Endothelial cell of umbilical vein (primary cell): ENCODE data around the gene TICAM2. TPM values are rescaled to one million over a fixed set of nuclear protein-coding genes. Genes with fewer than 3 reads are reported as not detected.

ENCODE experiments used
- BruUV-seq: library from RNA; stranded (reverse); fragments of 400-500 nt; replicated peaks from 2 replicates; lab custom pipeline; 2021; lab: Mats Ljungman, UMichigan
- CTCF ChIA-PET: fragments of 300-600, 350-600 bp; sonication (Branson Sonifier 250); formaldehyde crosslinking; loops from one replicate; lab custom pipeline; 2021; ENCODE audit warnings: antibody characterized with exemption, inconsistent platforms; lab: Charles Lee
- POLR2A ChIA-PET: fragments of 300-600, 350-600 bp; sonication (Branson Sonifier 250); formaldehyde crosslinking; loops from one replicate; lab custom pipeline; 2021; ENCODE audit warnings: antibody characterized with exemption, inconsistent platforms; lab: Charles Lee
- DNase-seq: peaks from one replicate; pipeline ENCODE4 v3.0.0-alpha.2; 2011; ENCODE audit warnings: low read depth, low spot score
- FAIRE-seq: peaks from 2 replicates; lab custom pipeline; 2011; peaks lifted over from hg19 to GRCh38; lab: Jason Lieb, UNC
- H2AFZ ChIP-seq: 2 replicates; pipeline ENCODE4 v1.6.0; 2012; ENCODE audit warnings: low read depth, low read length, control low read depth, inconsistent platforms
- H3K27ac ChIP-seq: 2 replicates; pipeline ENCODE4 v1.5.1; 2011; ENCODE audit warnings: low read depth, mild to moderate bottlenecking, control low read depth, low read length, moderate library complexity; ENCODE audit not compliant: insufficient read depth
- H3K27me3 ChIP-seq, 2 experiments: 2 replicates each; pipeline versions ENCODE4 v1.6.0 to v1.6.1; 2011; ENCODE audit warnings: low read length in 2 of 2, mixed read lengths in 1 of 2; ENCODE audit not compliant: control insufficient read depth in 2 of 2, insufficient read depth in 2 of 2
- H3K36me3 ChIP-seq, 2 experiments: 2 replicates in 1 of 2; 3 replicates in 1 of 2; pipeline ENCODE4 v1.5.1; 2011; ENCODE audit warnings: low read length in 2 of 2, mild to moderate bottlenecking in 1 of 2, moderate library complexity in 1 of 2; ENCODE audit not compliant: control insufficient read depth in 2 of 2, insufficient read depth in 2 of 2; ENCODE audit errors: extremely low read depth in 1 of 2
- H3K4me1 ChIP-seq: 3 replicates; pipeline ENCODE4 v1.5.1; 2011; ENCODE audit warnings: mild to moderate bottlenecking, low read length; ENCODE audit not compliant: control insufficient read depth, insufficient read depth; ENCODE audit errors: extremely low read depth
- H3K4me2 ChIP-seq: 2 replicates; pipeline ENCODE4 v1.6.1; 2011; ENCODE audit warnings: low read length, control low read depth, mixed read lengths; ENCODE audit not compliant: insufficient read depth
- H3K4me3 ChIP-seq, 3 experiments: fragments of 200-600 bp in 1 of 3; sonication (generic), shearing (Covaris generic) in 1 of 3; replicated peaks in 1 of 3; 2 replicates each; pipeline ENCODE4 v1.5.1; 2011 to 2016; ENCODE audit warnings: control low read depth in 3 of 3, low read length in 3 of 3, mild to moderate bottlenecking in 2 of 3, inconsistent platforms in 1 of 3, low read depth in 1 of 3, moderate library complexity in 1 of 3; ENCODE audit not compliant: insufficient read depth in 1 of 3
- H3K79me2 ChIP-seq: 2 replicates; pipeline ENCODE4 v1.6.0; 2012; ENCODE audit warnings: low read length, inconsistent platforms; ENCODE audit not compliant: control insufficient read depth, insufficient read depth
- H3K9ac ChIP-seq: replicated peaks from 2 replicates; pipeline ENCODE3; 2011; ENCODE audit warnings: low read length, control low read depth; ENCODE audit not compliant: insufficient read depth; ENCODE audit errors: extremely low read depth
- H3K9me1 ChIP-seq: replicated peaks from 3 replicates; pipeline ENCODE4 v1.6.0; 2011; ENCODE audit warnings: mild to moderate bottlenecking, low read length; ENCODE audit not compliant: control insufficient read depth, insufficient read depth; ENCODE audit errors: extremely low read depth
- H3K9me3 ChIP-seq: replicated peaks from 2 replicates; pipeline ENCODE4 v1.5.1; 2012; ENCODE audit warnings: low read length, inconsistent platforms; ENCODE audit not compliant: control insufficient read depth, insufficient read depth
- H4K20me1 ChIP-seq: replicated peaks from 2 replicates; pipeline ENCODE3; 2011; ENCODE audit warnings: mild to moderate bottlenecking, low read length; ENCODE audit not compliant: control insufficient read depth, insufficient read depth; ENCODE audit errors: extremely low read depth
- EZH2 ChIP-seq: IDR thresholded peaks from 2 replicates; pipeline ENCODE4 v1.6.1; 2012; ENCODE audit warnings: borderline replicate concordance, low read depth, mild to moderate bottlenecking, moderate library complexity, low read length, inconsistent platforms; ENCODE audit not compliant: severe bottlenecking
- FOS ChIP-seq: IDR thresholded peaks from 2 replicates; pipeline ENCODE4 v1.6.1; 2011; ENCODE audit warnings: mild to moderate bottlenecking, low read length, moderate library complexity, borderline replicate concordance; ENCODE audit not compliant: insufficient read depth
- GATA2 ChIP-seq: IDR thresholded peaks from 2 replicates; pipeline ENCODE4 v1.7.0; 2011; ENCODE audit warnings: low read depth, mild to moderate bottlenecking, moderate library complexity, mixed read lengths, low read length; ENCODE audit not compliant: insufficient read length, insufficient read depth
- JUN ChIP-seq: IDR thresholded peaks from 2 replicates; pipeline ENCODE4 v1.6.1; 2011; ENCODE audit warnings: borderline replicate concordance, low read depth; ENCODE audit not compliant: insufficient read length, insufficient read depth
- MAX ChIP-seq: IDR thresholded peaks from 2 replicates; pipeline ENCODE4 v1.6.1; 2011; ENCODE audit not compliant: insufficient read depth, insufficient read length
- MYC ChIP-seq: IDR thresholded peaks from one replicate; pipeline ENCODE4 v1.6.1; 2011; ENCODE audit warnings: mild to moderate bottlenecking, low read depth, low read length
- POLR2A ChIP-seq: IDR thresholded peaks from 2 replicates; pipeline ENCODE4 v1.6.1; 2012; ENCODE audit warnings: low read depth, mild to moderate bottlenecking, control low read depth, low read length
- POLR2AphosphoS5 ChIP-seq: IDR thresholded peaks from 2 replicates; pipeline ENCODE4 v1.6.1; 2012; ENCODE audit warnings: low read depth, mild to moderate bottlenecking, control low read depth, low read length, moderate library complexity; ENCODE audit not compliant: insufficient read depth
- dilution Hi-C: fragments of 300-500 bp; cut with MboI; formaldehyde crosslinking; loops from one replicate; pipeline ENCODE4 v1.15.0; 2019; ENCODE audit warnings: low sequenced_read_pairs; ENCODE audit not compliant: extremely low pct_ligation_motif_present
- intact Hi-C: fragments of 100-400 bp; cut with micrococcal nuclease; formaldehyde crosslinking; loops from one replicate; pipeline ENCODE4 v1.10.0; 2022
- polyA plus RNA-seq, 4 experiments: library from polyadenylated mRNA; depleted of rRNA in 3 of 4; stranded (reverse) in 3 of 4; unstranded in 1 of 4; fragments of >200 nt; gene quantifications; 2 replicates each; pipeline versions ENCODE4 v1.2.1 to v1.2.3, GENCODE V29; 2011 to 2012; ENCODE audit warnings: missing spikeins in 1 of 4
- total RNA-seq: library from RNA; stranded (reverse); gene quantifications from 2 replicates; pipeline ENCODE4 v1.2.3, GENCODE V29; 2021
- TF ChIP-seq, protein P1 (sequence below), 2 donors: IDR thresholded peaks; 1 replicate in 1 of 2; 2 replicates in 1 of 2; pipeline ENCODE4 v1.5.1; 2011; ENCODE audit warnings: low read length in 2 of 2, mild to moderate bottlenecking in 2 of 2, moderate library complexity in 2 of 2, control low read depth in 1 of 2, inconsistent platforms in 1 of 2, low read depth in 1 of 2; ENCODE audit not compliant: insufficient read depth in 1 of 2; ENCODE audit errors: extremely low read depth in 1 of 2

The TICAM2 gene
- total and polyA plus RNA-seq, 2 donors (not counting 3 experiments of a cell fraction or from before 2014, with no cell fraction given): 0.18 to 3.5 TPM

GRCh38 chr5:115588640-115589039, 13.6 kb downstream of the TICAM2 start:
- no peak for FAIRE-seq
- CTCF ChIA-PET: interaction anchor here (0.7 to 6.0 kb wide), 3 partner anchors 211 to 280 kb away, joined by 3 to 58 read pairs (median 4); no protein-coding TSS in a partner anchor
- H3K79me2 ChIP-seq: no peaks in the 10 kb centered on the region

GRCh38 chr5:115586525-115587146, 15.6 kb downstream of the TICAM2 start:
- no peak overlapping the region for H2AFZ ChIP-seq
- H3K4me1 ChIP-seq: peaks cover 4% of the 10 kb centered on the region
- dilution Hi-C loops: no loop called here
- no TSS peak for BruUV-seq
- DNase-seq (peak; percentile 41), FAIRE-seq (peak; percentile 54)
- TF ChIP-seq GATA2 (no peak), POLR2A (no peak), POLR2AphosphoS5 (no peak), JUN (no peak), FOS (no peak), MAX (no peak), MYC (no peak), EZH2 (no peak)
- TF ChIP-seq, protein P1, sequence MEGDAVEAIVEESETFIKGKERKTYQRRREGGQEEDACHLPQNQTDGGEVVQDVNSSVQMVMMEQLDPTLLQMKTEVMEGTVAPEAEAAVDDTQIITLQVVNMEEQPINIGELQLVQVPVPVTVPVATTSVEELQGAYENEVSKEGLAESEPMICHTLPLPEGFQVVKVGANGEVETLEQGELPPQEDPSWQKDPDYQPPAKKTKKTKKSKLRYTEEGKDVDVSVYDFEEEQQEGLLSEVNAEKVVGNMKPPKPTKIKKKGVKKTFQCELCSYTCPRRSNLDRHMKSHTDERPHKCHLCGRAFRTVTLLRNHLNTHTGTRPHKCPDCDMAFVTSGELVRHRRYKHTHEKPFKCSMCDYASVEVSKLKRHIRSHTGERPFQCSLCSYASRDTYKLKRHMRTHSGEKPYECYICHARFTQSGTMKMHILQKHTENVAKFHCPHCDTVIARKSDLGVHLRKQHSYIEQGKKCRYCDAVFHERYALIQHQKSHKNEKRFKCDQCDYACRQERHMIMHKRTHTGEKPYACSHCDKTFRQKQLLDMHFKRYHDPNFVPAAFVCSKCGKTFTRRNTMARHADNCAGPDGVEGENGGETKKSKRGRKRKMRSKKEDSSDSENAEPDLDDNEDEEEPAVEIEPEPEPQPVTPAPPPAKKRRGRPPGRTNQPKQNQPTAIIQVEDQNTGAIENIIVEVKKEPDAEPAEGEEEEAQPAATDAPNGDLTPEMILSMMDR (IDR thresholded peaks at IDR 0.05; ENCODE audit: extremely low read depth in 1 of 2, insufficient read depth in 1 of 2, low read depth in 1 of 2, low read length in 2 of 2): no peak
- no peaks in the 10 kb centered on the region for H4K20me1 ChIP-seq
- no peak overlapping the region for H3K4me3 ChIP-seq
- H3K36me3 ChIP-seq: no peaks in the 10 kb centered on the region
- intact Hi-C loops: loop anchor here (1.0 to 10.0 kb wide), 7 partner anchors 11 to 489 kb away; partner anchors contain the start of gene FEM1C
- H3K9me1 ChIP-seq: no peaks in the 10 kb centered on the region
- H3K27me3 ChIP-seq: no peaks in the 10 kb centered on the region
- no peak overlapping the region for H3K4me2 ChIP-seq
- no peak overlapping the region for H3K27ac ChIP-seq
- ChIA-PET POLR2A (no interaction called here), CTCF (interaction anchor here (0.6 to 6.0 kb wide), 2 partner anchors 205 to 278 kb away, joined by 3 to 58 read pairs; no protein-coding TSS in a partner anchor)
- H3K9me3 ChIP-seq: no peaks in the 10 kb centered on the region
- H3K79me2 ChIP-seq: no peaks in the 10 kb centered on the region
- no peak overlapping the region for H3K9ac ChIP-seq

More at GRCh38 chr5:115588640-115589039, 13.6 kb downstream of the TICAM2 start:
- no peak overlapping the region for H3K27ac ChIP-seq
- POLR2A ChIA-PET: no interaction called here
- no peak for DNase-seq
- H3K9me3 ChIP-seq: no peaks in the 10 kb centered on the region
- peaks cover 2% of the 10 kb centered on the region for H3K4me1 ChIP-seq
- H3K4me3 ChIP-seq: no peak overlapping the region
- H3K4me2 ChIP-seq: no peak overlapping the region
- H3K9ac ChIP-seq: no peak overlapping the region
- H3K36me3 ChIP-seq: no peaks in the 10 kb centered on the region
- intact Hi-C loops: loop anchor here (5.0 to 10.0 kb wide), 3 partner anchors 126 to 491 kb away; no protein-coding TSS in a partner anchor
- no peaks in the 10 kb centered on the region for H3K27me3 ChIP-seq
- H3K9me1 ChIP-seq: no peaks in the 10 kb centered on the region
- dilution Hi-C loops: no loop called here
- BruUV-seq: no TSS peak
- H4K20me1 ChIP-seq: no peaks in the 10 kb centered on the region
- TF ChIP-seq EZH2: no peak
- no peak for TF ChIP-seq JUN
- no peak for TF ChIP-seq POLR2A
- TF ChIP-seq MAX: no peak
- TF ChIP-seq FOS: no peak
- no peak for TF ChIP-seq MYC
- no peak for TF ChIP-seq POLR2AphosphoS5
- no peak overlapping the region for H2AFZ ChIP-seq
